ENCODE measurements around the gene MAP3K6.

The MAP3K6 gene

DNA sequence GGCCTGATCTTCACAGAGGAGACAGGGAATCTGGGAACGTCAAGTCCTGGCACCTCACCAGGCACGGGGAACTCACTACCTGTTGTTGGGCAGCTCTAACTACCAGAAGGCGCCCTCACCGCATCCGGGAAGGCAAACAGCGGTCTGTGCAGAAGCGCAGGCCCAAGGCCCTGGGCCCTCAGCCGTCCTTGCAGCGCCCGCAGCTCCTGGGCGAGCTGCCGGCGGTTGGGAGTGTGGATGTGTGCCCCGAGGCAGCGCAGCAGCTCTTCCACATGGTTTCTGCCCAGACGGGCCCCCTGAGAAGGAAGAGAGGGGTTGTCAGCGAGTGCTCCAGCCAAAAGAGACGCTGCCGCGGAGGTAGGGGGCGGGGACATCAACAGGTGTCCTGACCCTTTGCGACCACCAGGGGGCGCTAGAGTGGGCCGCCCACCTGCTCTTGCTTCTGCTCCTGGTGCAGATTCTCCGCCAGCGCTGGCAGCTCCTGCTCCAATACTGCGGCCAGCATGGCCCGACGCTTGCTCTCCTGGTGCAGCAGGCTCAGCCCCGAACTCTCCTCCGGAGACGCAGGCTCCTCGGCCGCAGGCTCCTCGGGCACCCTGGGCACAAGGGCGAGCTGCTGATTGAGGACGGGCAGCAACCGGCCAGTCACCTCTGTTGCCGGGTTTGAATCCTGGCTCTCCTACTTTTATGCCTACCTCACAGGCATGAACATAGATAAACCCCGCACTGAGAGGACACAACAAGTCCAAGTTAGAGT, 9.3 kb downstream of the MAP3K6 start:
- TF ChIP-seq TCF12 (IDR thresholded peaks at IDR 0.05; ENCODE audit: low read depth): no peak
- peak; percentile 57 for TF ChIP-seq RAD21 (IDR thresholded peaks at IDR 0.05; ENCODE audit: low read depth)

DNA sequence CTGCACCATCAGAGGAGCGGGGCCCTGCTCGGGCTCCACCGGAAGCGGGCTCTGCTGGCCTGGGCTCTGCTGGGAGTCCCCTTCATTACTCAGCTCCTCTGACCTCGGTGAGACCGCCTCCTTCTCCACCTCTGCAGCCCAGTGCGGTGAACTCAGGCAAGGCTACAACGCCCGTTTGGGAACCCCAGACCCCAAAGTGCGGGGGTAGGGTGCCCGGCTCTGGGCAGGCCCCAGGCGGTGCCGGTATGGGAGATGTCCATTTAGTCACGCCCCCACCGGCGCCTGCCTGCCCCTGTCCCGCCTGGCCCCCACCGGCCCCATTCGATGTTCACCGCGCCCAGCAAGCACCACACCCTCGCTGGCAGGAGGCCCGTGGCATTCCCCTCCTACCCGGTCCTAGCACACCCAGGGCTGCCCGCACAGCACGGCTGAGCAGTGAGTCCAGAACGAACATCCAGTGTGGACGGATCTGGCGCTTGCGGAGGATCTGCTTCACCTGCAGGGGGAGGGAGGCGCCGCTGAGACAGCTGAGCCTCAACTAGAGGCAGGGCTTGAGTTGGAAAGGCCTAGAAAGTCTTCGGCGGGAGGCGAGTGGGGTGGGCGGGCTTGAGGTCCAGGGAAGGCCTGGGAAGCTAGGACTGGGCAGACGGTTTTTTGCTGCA, 10.0 kb downstream of the MAP3K6 start:
- no peak for TF ChIP-seq FOXM1 (IDR thresholded peaks at IDR 0.05; ENCODE audit: borderline replicate concordance, low read depth)
- no peak for TF ChIP-seq TEAD4 (IDR thresholded peaks at IDR 0.05)
- TF ChIP-seq YY1 (IDR thresholded peaks at IDR 0.05; ENCODE audit: low read depth): no peak
- TF ChIP-seq, protein P1, sequence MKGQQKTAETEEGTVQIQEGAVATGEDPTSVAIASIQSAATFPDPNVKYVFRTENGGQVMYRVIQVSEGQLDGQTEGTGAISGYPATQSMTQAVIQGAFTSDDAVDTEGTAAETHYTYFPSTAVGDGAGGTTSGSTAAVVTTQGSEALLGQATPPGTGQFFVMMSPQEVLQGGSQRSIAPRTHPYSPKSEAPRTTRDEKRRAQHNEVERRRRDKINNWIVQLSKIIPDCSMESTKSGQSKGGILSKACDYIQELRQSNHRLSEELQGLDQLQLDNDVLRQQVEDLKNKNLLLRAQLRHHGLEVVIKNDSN (IDR thresholded peaks at IDR 0.05): no peak
- TF ChIP-seq, protein P2, sequence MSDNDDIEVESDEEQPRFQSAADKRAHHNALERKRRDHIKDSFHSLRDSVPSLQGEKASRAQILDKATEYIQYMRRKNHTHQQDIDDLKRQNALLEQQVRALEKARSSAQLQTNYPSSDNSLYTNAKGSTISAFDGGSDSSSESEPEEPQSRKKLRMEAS (IDR thresholded peaks at IDR 0.05): no peak
- no peak for TF ChIP-seq EGR1 (IDR thresholded peaks at IDR 0.05)
- no peak for TF ChIP-seq TCF12 (IDR thresholded peaks at IDR 0.05; ENCODE audit: low read depth)
- no peak for TF ChIP-seq CREB1 (IDR thresholded peaks at IDR 0.05; ENCODE audit: low read depth)
- TF ChIP-seq TAF1 (IDR thresholded peaks at IDR 0.05; ENCODE audit: low read depth): no peak
- no peak for TF ChIP-seq EP300 (IDR thresholded peaks at IDR 0.05; ENCODE audit: borderline replicate concordance)
- TF ChIP-seq NFIC (IDR thresholded peaks at IDR 0.05): no peak; the same call in 1 of the 2 replicates
- TF ChIP-seq RAD21 (IDR thresholded peaks at IDR 0.05; ENCODE audit: low read depth): no peak
- no peak for TF ChIP-seq CEBPB (IDR thresholded peaks at IDR 0.05)
- TF ChIP-seq, protein P3, sequence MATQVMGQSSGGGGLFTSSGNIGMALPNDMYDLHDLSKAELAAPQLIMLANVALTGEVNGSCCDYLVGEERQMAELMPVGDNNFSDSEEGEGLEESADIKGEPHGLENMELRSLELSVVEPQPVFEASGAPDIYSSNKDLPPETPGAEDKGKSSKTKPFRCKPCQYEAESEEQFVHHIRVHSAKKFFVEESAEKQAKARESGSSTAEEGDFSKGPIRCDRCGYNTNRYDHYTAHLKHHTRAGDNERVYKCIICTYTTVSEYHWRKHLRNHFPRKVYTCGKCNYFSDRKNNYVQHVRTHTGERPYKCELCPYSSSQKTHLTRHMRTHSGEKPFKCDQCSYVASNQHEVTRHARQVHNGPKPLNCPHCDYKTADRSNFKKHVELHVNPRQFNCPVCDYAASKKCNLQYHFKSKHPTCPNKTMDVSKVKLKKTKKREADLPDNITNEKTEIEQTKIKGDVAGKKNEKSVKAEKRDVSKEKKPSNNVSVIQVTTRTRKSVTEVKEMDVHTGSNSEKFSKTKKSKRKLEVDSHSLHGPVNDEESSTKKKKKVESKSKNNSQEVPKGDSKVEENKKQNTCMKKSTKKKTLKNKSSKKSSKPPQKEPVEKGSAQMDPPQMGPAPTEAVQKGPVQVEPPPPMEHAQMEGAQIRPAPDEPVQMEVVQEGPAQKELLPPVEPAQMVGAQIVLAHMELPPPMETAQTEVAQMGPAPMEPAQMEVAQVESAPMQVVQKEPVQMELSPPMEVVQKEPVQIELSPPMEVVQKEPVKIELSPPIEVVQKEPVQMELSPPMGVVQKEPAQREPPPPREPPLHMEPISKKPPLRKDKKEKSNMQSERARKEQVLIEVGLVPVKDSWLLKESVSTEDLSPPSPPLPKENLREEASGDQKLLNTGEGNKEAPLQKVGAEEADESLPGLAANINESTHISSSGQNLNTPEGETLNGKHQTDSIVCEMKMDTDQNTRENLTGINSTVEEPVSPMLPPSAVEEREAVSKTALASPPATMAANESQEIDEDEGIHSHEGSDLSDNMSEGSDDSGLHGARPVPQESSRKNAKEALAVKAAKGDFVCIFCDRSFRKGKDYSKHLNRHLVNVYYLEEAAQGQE (IDR thresholded peaks at IDR 0.05; ENCODE audit: low read depth): no peak
- TF ChIP-seq ZBTB7A (IDR thresholded peaks at IDR 0.05; ENCODE audit: low read depth): no peak

DNA sequence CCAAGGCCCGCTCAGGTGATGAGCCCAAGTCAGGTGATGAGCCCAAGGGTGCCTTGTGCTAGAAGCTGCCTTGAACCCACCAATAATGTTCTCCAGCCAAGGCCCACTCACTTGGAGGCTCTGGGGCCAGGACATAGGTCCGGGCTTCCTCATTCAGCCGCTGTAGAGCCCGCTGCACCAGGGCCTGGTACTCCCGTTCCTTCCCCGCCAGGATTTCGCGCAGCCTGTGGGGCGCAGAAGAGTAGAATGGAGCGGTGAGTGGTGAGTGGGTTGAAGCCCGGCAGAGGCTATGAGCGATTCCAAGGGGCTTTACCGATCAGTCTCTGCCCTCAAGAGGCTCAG, 10.5 kb downstream of the MAP3K6 start:
- TF ChIP-seq, protein P1 (IDR thresholded peaks at IDR 0.05): no peak
- TF ChIP-seq YY1 (IDR thresholded peaks at IDR 0.05; ENCODE audit: low read depth): no peak
- TF ChIP-seq, protein P3 (IDR thresholded peaks at IDR 0.05; ENCODE audit: low read depth): no peak
- TF ChIP-seq, protein P2 (IDR thresholded peaks at IDR 0.05): no peak
- TF ChIP-seq CREB1 (IDR thresholded peaks at IDR 0.05; ENCODE audit: low read depth): no peak
- TF ChIP-seq RAD21 (IDR thresholded peaks at IDR 0.05; ENCODE audit: low read depth): no peak
- no peak for TF ChIP-seq EP300 (IDR thresholded peaks at IDR 0.05; ENCODE audit: borderline replicate concordance)
- TF ChIP-seq NFIC (IDR thresholded peaks at IDR 0.05): no peak
- TF ChIP-seq CEBPB (IDR thresholded peaks at IDR 0.05): no peak
- no peak for TF ChIP-seq EGR1 (IDR thresholded peaks at IDR 0.05)
- no peak for TF ChIP-seq TAF1 (IDR thresholded peaks at IDR 0.05; ENCODE audit: low read depth)
- no peak for TF ChIP-seq ZBTB7A (IDR thresholded peaks at IDR 0.05; ENCODE audit: low read depth)
- TF ChIP-seq TCF12 (IDR thresholded peaks at IDR 0.05; ENCODE audit: low read depth): no peak
- no peak for TF ChIP-seq FOXM1 (IDR thresholded peaks at IDR 0.05; ENCODE audit: borderline replicate concordance, low read depth)
- no peak for TF ChIP-seq TEAD4 (IDR thresholded peaks at IDR 0.05)

DNA sequence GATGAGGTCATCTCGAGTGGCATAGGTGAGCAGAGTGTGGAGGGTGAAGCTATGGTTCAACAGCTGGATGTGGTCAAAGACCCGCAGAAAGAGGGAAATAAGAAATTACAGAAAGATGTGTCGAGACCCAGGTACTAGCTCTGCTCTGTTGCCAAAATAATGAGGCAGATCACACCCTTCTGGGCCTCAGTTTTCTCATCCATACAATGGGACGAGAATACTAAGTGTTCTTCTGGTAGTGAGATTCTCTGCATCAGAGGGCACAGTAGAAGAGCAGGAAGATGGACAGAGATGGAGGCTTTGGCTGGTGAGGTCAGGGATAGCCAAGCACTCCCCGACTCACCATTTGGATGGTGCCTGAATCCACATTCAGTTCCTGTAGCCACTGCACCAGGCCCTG, 11.1 kb downstream of the MAP3K6 start:
- TF ChIP-seq EP300 (IDR thresholded peaks at IDR 0.05; ENCODE audit: borderline replicate concordance) (no peak), TAF1 (IDR thresholded peaks at IDR 0.05; ENCODE audit: low read depth) (no peak), EGR1 (IDR thresholded peaks at IDR 0.05) (no peak), TCF12 (IDR thresholded peaks at IDR 0.05; ENCODE audit: low read depth) (no peak), ZBTB7A (IDR thresholded peaks at IDR 0.05; ENCODE audit: low read depth) (no peak), FOXM1 (IDR thresholded peaks at IDR 0.05; ENCODE audit: borderline replicate concordance, low read depth) (no peak), TEAD4 (IDR thresholded peaks at IDR 0.05) (no peak), YY1 (IDR thresholded peaks at IDR 0.05; ENCODE audit: low read depth) (no peak), NFIC (IDR thresholded peaks at IDR 0.05) (no peak), CEBPB (IDR thresholded peaks at IDR 0.05) (no peak), CREB1 (IDR thresholded peaks at IDR 0.05; ENCODE audit: low read depth) (no peak), RAD21 (IDR thresholded peaks at IDR 0.05; ENCODE audit: low read depth) (no peak)
- TF ChIP-seq, protein P3 (IDR thresholded peaks at IDR 0.05; ENCODE audit: low read depth): no peak
- TF ChIP-seq, protein P2 (IDR thresholded peaks at IDR 0.05): no peak
- TF ChIP-seq, protein P1 (IDR thresholded peaks at IDR 0.05): no peak

Measured in Ishikawa (cell line).